Stimulated activated effector memory CD8-positive, alpha-beta T cell treated with anti-CD3 and anti-CD28 coated beads, Interleukin-12 subunit alpha, Interleukin-12 subunit beta, amount 100 ng/mL, for 72 hours (primary cell): ENCODE data around the gene COPE.
"Not testable (repeated sequence)": the region's sequence is repeated elsewhere in the genome, so short reads cannot be mapped to it uniquely, and the experiment has no call there.

Source experiments
- ATAC-seq: fragments of 150-1000 bp; cut with Tn5 transposase; 2 replicates; pipeline ENCODE4 v1.10.0; 2021
- DNase-seq, 2 donors: peaks; one replicate each; pipeline ENCODE4 v3.0.0; 2021 to 2022; ENCODE audit warnings: low spot score in 2 of 2
- H3K27ac Mint-ChIP-seq: one replicate; pipeline ENCODE4 v1.8.0; 2022; ENCODE audit warnings: mild to moderate bottlenecking, mixed read lengths
- H3K36me3 Mint-ChIP-seq: one replicate; pipeline ENCODE4 v1.8.0; 2022; ENCODE audit warnings: mild to moderate bottlenecking, mixed read lengths
- H3K4me1 Mint-ChIP-seq: one replicate; pipeline ENCODE4 v1.8.0; 2022; ENCODE audit warnings: mixed read lengths
- H3K4me3 Mint-ChIP-seq: one replicate; pipeline ENCODE4 v1.8.0; 2022; ENCODE audit warnings: mild to moderate bottlenecking, mixed read lengths
- H3K9me3 Mint-ChIP-seq: one replicate; pipeline ENCODE4 v1.8.0; 2022; ENCODE audit warnings: mixed read lengths

COPE gene

GRCh38 chr19:18905058-18905456 is 14.1 kb downstream of the COPE start:
- ATAC-seq (no peak), DNase-seq (no peak)
- Mint-ChIP-seq H3K27ac (no peak overlapping the region), H3K36me3 (peaks cover 63% of the 10 kb centered on the region), H3K9me3 (no peaks in the 10 kb centered on the region), H3K4me1 (peaks cover 6% of the 10 kb centered on the region), H3K4me3 (no peak overlapping the region)

- no peaks in the 10 kb centered on the region for H3K9me3 Mint-ChIP-seq
- H3K36me3 Mint-ChIP-seq: peaks cover 63% of the 10 kb centered on the region
- H3K4me3 Mint-ChIP-seq: no peak overlapping the region
- no peak for DNase-seq
- H3K27ac Mint-ChIP-seq: no peak overlapping the region
- no peak for ATAC-seq
- H3K4me1 Mint-ChIP-seq: peaks cover under 1% of the 10 kb centered on the region
Observed at GRCh38 chr19:18904334-18905057, 14.7 kb downstream of the COPE start.

- Mint-ChIP-seq H3K9me3 (no peaks in the 10 kb centered on the region), H3K4me3 (no peak overlapping the region), H3K36me3 (peaks cover 53% of the 10 kb centered on the region), H3K27ac (peak overlapping the region; percentile 61), H3K4me1 (no peaks in the 10 kb centered on the region)
- ATAC-seq (no peak), DNase-seq (no peak)
Observed at GRCh38 chr19:18903156-18904037, 15.8 kb downstream of the COPE start.

- not testable (repeated sequence) for H3K9me3 Mint-ChIP-seq, DNase-seq, H3K4me1 Mint-ChIP-seq, ATAC-seq, H3K4me3 Mint-ChIP-seq
- Mint-ChIP-seq H3K27ac (peak overlapping the region; percentile 56), H3K36me3 (peaks cover 57% of the 10 kb centered on the region)
Observed at GRCh38 chr19:18902519-18902918, 16.7 kb downstream of the COPE start.

- H3K4me1 Mint-ChIP-seq: peaks cover 12% of the 10 kb centered on the region
- H3K36me3 Mint-ChIP-seq: peaks cover 58% of the 10 kb centered on the region
Observed at GRCh38 chr19:18901491-18901890, 17.7 kb downstream of the COPE start.

GRCh38 chr19:18900700-18901481 is 18.3 kb downstream of the COPE start:
- ATAC-seq (no peak), DNase-seq (no peak)
- H3K36me3 Mint-ChIP-seq: peaks cover 52% of the 10 kb centered on the region
- H3K9me3 Mint-ChIP-seq: no peaks in the 10 kb centered on the region
- H3K4me1 Mint-ChIP-seq: peaks cover 16% of the 10 kb centered on the region
- no peak overlapping the region for H3K27ac Mint-ChIP-seq
- H3K4me3 Mint-ChIP-seq: no peak overlapping the region

More at GRCh38 chr19:18901491-18901890, 17.7 kb downstream of the COPE start:
- ATAC-seq: no peak
- Mint-ChIP-seq H3K9me3 (no peaks in the 10 kb centered on the region), H3K27ac (no peak overlapping the region), H3K4me3 (no peak overlapping the region)
- no peak for DNase-seq

GRCh38 chr19:18899624-18900560 is 19.3 kb downstream of the COPE start:
- DNase-seq: no peak
- ATAC-seq: no peak
- Mint-ChIP-seq H3K9me3 (no peaks in the 10 kb centered on the region), H3K4me1 (peaks cover 16% of the 10 kb centered on the region), H3K36me3 (peaks cover 42% of the 10 kb centered on the region), H3K27ac (no peak overlapping the region), H3K4me3 (no peak overlapping the region)

- no peak for ATAC-seq
- DNase-seq: no peak
- Mint-ChIP-seq H3K9me3 (no peaks in the 10 kb centered on the region), H3K27ac (no peak overlapping the region), H3K4me3 (no peak overlapping the region), H3K4me1 (peaks cover 16% of the 10 kb centered on the region), H3K36me3 (peaks cover 38% of the 10 kb centered on the region)
Observed at GRCh38 chr19:18898607-18899408, 20.4 kb downstream of the COPE start.

- no peak overlapping the region for H3K27ac Mint-ChIP-seq
- no peak for DNase-seq
- peaks cover 16% of the 10 kb centered on the region for H3K4me1 Mint-ChIP-seq
- H3K9me3 Mint-ChIP-seq: no peaks in the 10 kb centered on the region
- no peak for ATAC-seq
- H3K4me3 Mint-ChIP-seq: no peak overlapping the region
- peaks cover 31% of the 10 kb centered on the region for H3K36me3 Mint-ChIP-seq
Observed at GRCh38 chr19:18898081-18898606, 21.0 kb downstream of the COPE start.

GRCh38 chr19:18897094-18898029 is 21.8 kb downstream of the COPE start:
- H3K4me1 Mint-ChIP-seq: peaks cover 16% of the 10 kb centered on the region
- no peak overlapping the region for H3K27ac Mint-ChIP-seq
- DNase-seq: no peak
- no peaks in the 10 kb centered on the region for H3K9me3 Mint-ChIP-seq
- peak overlapping the region; percentile 3 for H3K4me3 Mint-ChIP-seq
- ATAC-seq: peak; percentile 29
- peaks cover 23% of the 10 kb centered on the region for H3K36me3 Mint-ChIP-seq

GRCh38 chr19:18896421-18896841 is 22.8 kb downstream of the COPE start:
- H3K4me1 Mint-ChIP-seq: peaks cover 16% of the 10 kb centered on the region
- peaks cover 14% of the 10 kb centered on the region for H3K36me3 Mint-ChIP-seq
- ATAC-seq (no peak), DNase-seq (no peak)
- peak overlapping the region; percentile 59 for H3K4me3 Mint-ChIP-seq
- no peaks in the 10 kb centered on the region for H3K9me3 Mint-ChIP-seq
- no peak overlapping the region for H3K27ac Mint-ChIP-seq

GRCh38 chr19:18895824-18896341 is 23.3 kb downstream of the COPE start, which contains the start of gene CERS1:
Gene CERS1 (minus strand): TSS chr19:18896158. CDS start chr19:18896072, 86 bp downstream.
- ATAC-seq (no peak), DNase-seq (no peak)
- Mint-ChIP-seq H3K4me3 (peak within 1 kb of the TSS; percentile 59), H3K27ac (no peak within 1 kb of the TSS), H3K9me3 (no peaks in the 10 kb centered on the region), H3K36me3 (peaks cover 12% of the 10 kb centered on the region), H3K4me1 (peaks cover 16% of the 10 kb centered on the region)
